GM12865 (cell line): ENCODE results near the gene CIC.

Experiments
- DNase-seq: peaks from one replicate; pipeline ENCODE4 v3.0.0; 2010; ENCODE audit warnings: low read depth
- H3K4me3 ChIP-seq: 2 replicates; pipeline ENCODE4 v1.5.1; 2011; ENCODE audit warnings: mild to moderate bottlenecking, low read depth, low read length, control low read depth
- TF ChIP-seq, protein P1 (sequence below): IDR thresholded peaks from 2 replicates; pipeline ENCODE4 v1.5.1; 2011; ENCODE audit warnings: low read length, control low read depth, low read depth, inconsistent platforms; ENCODE audit not compliant: insufficient read depth; ENCODE audit errors: missing control alignments

The CIC gene

DNA sequence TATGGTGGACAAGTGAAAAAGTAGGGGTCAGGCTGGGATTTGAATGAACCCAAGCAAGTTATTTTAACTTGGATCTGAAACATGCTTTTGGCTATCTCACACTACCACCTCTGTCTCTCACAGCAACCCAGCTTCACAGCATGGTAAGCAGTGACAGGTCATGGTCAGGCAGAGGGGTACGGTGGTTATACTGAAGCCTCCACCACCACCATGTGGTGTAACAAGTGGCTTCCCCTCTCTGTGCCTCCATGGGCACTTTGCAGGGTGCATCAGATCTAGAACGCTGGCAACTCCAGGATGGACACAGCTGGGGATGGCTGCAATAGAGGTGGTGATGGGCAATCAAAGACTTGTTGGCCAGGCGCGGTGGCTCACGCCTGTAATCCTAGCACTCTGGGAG is 43.3 kb downstream of the CIC start:
- TF ChIP-seq, protein P1, sequence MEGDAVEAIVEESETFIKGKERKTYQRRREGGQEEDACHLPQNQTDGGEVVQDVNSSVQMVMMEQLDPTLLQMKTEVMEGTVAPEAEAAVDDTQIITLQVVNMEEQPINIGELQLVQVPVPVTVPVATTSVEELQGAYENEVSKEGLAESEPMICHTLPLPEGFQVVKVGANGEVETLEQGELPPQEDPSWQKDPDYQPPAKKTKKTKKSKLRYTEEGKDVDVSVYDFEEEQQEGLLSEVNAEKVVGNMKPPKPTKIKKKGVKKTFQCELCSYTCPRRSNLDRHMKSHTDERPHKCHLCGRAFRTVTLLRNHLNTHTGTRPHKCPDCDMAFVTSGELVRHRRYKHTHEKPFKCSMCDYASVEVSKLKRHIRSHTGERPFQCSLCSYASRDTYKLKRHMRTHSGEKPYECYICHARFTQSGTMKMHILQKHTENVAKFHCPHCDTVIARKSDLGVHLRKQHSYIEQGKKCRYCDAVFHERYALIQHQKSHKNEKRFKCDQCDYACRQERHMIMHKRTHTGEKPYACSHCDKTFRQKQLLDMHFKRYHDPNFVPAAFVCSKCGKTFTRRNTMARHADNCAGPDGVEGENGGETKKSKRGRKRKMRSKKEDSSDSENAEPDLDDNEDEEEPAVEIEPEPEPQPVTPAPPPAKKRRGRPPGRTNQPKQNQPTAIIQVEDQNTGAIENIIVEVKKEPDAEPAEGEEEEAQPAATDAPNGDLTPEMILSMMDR = no peak
- no peak for DNase-seq
- no peak overlapping the region for H3K4me3 ChIP-seq

DNA sequence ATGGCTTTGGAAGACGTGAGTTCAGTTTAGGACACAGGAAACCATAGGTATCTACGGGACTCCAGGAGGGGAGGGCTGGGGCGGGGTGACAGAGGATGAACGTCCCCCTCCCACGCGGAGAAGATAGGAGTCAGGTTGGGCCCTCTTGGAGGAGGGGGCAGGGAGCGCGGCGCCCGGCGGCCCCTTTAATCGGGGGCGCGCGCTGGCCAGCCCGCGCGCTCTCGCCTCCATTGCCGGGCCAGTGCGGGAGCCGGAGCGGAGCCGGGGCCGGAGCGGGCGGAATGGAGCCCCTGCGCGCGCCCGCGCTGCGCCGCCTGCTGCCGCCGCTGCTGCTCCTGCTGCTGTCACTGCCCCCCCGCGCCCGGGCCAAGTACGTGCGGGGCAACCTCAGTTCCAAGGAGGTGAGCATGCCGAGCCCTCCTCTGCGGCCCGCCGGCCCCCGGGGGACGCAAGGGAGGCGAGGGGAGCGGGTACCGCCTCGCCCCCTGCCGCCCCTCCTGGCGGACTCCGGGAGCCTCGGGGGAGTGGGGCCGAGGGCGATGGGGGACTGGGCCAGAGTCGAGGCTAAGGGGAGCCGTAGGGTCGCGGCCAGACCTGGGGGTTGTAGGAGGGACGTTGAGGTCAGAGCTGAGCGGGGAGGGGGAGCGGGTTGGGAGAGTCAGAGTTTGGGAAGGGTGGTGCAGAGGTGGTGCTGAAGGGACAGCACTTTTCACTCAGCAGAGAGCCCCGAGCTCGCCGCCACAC is 44.2 kb downstream of the CIC start, which contains the start of gene TMEM145:
TMEM145 (plus strand) TSS at position 214 of the 744 bp plus-strand sequence; CDS start at position 282, 68 bp downstream.
- H3K4me3 ChIP-seq = peak within 1 kb of the TSS; percentile 33
- TF ChIP-seq, protein P1 = peak; percentile 4
- DNase-seq = peak; percentile 53

DNA sequence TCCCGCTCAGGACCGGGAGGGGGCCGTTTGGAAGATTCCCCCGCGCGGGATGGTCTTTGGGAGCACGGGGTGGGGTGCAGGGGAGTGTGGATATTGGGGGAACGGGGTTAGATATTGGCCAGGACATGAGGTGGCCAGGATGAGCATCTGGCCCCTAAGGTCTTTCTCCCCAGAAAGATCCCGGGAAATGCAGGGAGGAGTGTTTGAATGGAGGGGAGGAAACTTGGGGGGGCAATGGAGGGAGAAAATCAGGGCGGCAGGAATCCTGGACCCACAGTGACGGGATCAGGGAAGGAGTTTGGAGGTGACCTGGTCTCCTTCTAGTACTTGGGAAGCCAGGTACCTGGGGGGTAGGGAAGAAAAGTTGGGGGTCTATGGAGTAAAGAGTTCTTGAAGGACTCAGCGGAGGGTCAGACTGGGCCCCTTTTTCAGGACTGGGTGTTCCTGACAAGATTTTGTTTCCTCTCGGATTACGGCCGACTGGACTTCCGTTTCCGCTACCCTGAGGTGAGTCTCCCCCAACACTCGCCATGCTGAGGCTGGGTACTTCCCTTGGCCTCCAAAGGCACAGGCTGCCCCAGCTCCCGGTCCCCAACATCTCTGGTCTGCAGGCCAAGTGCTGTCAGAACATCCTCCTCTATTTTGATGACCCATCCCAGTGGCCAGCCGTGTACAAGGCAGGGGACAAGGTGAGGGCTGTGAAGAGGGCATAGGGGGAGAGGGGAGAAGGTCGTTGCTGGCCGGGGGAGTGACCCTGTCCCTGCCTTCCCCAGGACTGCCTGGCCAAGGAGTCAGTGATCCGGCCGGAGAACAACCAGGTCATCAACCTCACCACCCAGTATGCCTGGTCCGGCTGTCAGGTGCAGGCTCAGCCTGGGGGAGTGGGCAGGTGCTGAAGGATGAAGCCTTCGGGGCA is 45.0 kb downstream of the CIC start:
- no peak overlapping the region for H3K4me3 ChIP-seq
- DNase-seq = no peak
- TF ChIP-seq, protein P1 = no peak

- TF ChIP-seq, protein P1 = no peak
- no peak for DNase-seq
- no peak overlapping the region for H3K4me3 ChIP-seq
Observed at GRCh38 chr19:42315024-42315423, 46.0 kb downstream of the CIC start.

DNA sequence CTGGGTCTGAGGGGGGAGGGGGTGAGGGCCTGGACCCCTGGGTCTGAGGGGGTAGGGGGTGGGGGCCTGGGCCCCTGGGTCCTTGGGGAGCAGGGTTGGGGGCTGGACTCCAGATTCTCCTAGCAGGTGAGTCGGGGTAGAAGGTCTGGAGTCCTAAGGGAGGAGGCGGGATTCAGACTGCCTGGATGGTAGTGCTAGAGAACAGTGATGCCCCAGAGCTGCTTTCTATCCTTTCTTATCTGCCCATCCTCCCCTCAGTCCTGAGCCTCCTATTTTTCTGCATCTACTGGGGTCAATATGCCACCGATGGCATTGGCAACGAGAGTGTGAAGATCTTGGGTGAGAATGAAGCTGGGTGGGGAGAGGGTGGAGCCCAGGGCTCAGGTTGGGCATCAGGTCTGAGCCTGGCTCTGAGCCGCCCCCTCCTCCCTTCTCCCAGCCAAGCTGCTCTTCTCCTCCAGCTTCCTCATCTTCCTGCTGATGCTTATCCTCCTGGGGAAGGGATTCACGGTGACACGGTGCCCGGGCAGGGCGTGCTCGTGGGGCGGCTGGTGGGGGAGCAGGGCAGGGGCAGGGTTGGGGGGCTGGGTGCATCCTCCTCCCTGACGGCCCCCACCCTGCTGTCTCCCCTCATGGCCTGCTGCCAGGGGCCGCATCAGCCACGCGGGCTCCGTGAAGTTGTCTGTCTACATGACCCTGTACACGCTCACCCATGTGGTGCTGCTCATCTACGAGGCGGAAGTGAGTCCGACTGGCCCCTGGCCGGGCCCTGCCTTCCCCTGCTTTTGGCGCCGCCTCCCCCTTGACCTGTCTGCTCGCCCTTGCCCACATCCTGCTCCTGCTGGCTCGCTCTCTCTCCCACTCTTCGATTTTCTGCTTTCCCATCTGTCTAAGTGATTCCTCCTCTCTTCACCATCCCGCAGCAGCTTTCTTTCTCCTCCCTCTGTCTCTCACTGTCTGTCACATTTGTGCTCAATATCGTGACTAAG is 47.5 kb downstream of the CIC start:
- TF ChIP-seq, protein P1 = no peak
- DNase-seq = peak; percentile 76
- H3K4me3 ChIP-seq = peak overlapping the region; percentile 6

- H3K4me3 ChIP-seq = no peak overlapping the region
- TF ChIP-seq, protein P1 = no peak
- no peak for DNase-seq
Observed at GRCh38 chr19:42317535-42317934, 48.5 kb downstream of the CIC start.
